ENCODE measurements around the gene RXRG.

The RXRG gene

DNA sequence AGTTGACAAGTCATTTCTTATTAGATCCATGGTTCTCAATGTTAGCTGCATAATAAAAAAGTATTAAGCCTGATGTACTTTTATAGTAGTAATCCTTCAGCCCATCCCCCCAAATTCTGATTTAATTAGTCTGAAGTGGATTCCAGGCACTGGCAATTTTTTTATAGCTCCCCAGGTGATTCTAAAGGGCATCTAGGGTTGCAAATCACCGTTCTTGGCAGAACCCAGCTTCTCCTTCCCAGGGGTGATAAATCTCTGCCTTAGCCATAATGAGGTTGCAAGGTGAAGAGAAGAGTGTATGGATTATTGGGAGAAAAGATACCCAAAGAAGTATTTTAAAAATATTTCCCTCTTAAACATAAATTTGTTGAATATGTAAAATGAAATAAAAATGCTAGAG, 43.0 kb upstream of the RXRG start:
- Histone ChIP-seq H3K4me1 (ENCODE audit: control insufficient read depth, low read length) (no peaks in the 10 kb centered on the region), H3K27ac (ENCODE audit: low read depth, low read length) (no peak overlapping the region), H3K9me3 (ENCODE audit: control insufficient read depth, insufficient read depth, low read length) (no peaks in the 10 kb centered on the region), H3K27me3 (ENCODE audit: control insufficient read depth, low read length) (peaks cover 4% of the 10 kb centered on the region; the same call in 1 of the 2 replicates), H3K4me3 (ENCODE audit: low read length) (no peak overlapping the region), H3K9me2 (replicated peaks; ENCODE audit: control insufficient read depth, low read length) (no peaks in the 10 kb centered on the region), H3K79me2 (ENCODE audit: control insufficient read depth, low read length) (no peaks in the 10 kb centered on the region), H3K4me2 (ENCODE audit: low read length) (no peak overlapping the region), H4K20me1 (ENCODE audit: control insufficient read depth, insufficient read depth, low read depth, low read length) (no peaks in the 10 kb centered on the region), H3K36me3 (ENCODE audit: control insufficient read depth, low read length) (no peaks in the 10 kb centered on the region), H3F3A (ENCODE audit: control insufficient read depth, insufficient read depth) (no peaks in the 10 kb centered on the region)
- TF ChIP-seq, protein P1, sequence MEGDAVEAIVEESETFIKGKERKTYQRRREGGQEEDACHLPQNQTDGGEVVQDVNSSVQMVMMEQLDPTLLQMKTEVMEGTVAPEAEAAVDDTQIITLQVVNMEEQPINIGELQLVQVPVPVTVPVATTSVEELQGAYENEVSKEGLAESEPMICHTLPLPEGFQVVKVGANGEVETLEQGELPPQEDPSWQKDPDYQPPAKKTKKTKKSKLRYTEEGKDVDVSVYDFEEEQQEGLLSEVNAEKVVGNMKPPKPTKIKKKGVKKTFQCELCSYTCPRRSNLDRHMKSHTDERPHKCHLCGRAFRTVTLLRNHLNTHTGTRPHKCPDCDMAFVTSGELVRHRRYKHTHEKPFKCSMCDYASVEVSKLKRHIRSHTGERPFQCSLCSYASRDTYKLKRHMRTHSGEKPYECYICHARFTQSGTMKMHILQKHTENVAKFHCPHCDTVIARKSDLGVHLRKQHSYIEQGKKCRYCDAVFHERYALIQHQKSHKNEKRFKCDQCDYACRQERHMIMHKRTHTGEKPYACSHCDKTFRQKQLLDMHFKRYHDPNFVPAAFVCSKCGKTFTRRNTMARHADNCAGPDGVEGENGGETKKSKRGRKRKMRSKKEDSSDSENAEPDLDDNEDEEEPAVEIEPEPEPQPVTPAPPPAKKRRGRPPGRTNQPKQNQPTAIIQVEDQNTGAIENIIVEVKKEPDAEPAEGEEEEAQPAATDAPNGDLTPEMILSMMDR (IDR thresholded peaks at IDR 0.05; ENCODE audit: low read depth, low read length, poor library complexity, severe bottlenecking): no peak
- TF ChIP-seq EZH2phosphoT487 (IDR thresholded peaks at IDR 0.05; ENCODE audit: borderline replicate concordance, low read length): no peak

DNA sequence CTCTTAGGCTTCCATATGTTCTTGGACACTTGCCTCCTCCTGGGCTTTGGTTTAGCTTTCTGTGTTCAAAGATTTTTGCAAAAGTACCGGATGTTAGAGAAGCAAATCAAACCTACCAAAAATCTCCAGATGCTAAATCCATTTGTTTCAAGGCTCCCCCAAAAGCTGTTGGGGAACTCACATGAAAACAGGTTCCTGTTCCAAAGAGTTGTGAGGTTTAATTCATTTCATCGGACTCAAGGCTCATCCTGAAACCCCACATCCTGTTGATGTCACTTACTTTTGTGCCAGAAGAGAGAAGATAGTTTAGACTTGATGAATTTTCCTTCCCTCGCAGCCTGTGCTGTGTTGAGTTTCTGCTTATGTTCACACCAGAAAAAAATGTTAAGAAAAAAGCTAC, 41.7 kb upstream of the RXRG start:
- no peaks in the 10 kb centered on the region for H3K36me3 ChIP-seq (ENCODE audit: control insufficient read depth, low read length)
- no peak overlapping the region for H3K4me2 ChIP-seq (ENCODE audit: low read length)
- H3K4me3 ChIP-seq (ENCODE audit: low read length): no peak overlapping the region
- no peaks in the 10 kb centered on the region for H3F3A ChIP-seq (ENCODE audit: control insufficient read depth, insufficient read depth)
- H3K9me2 ChIP-seq (replicated peaks; ENCODE audit: control insufficient read depth, low read length): no peaks in the 10 kb centered on the region
- no peak for TF ChIP-seq EZH2phosphoT487 (IDR thresholded peaks at IDR 0.05; ENCODE audit: borderline replicate concordance, low read length)
- TF ChIP-seq, protein P1 (IDR thresholded peaks at IDR 0.05; ENCODE audit: low read depth, low read length, poor library complexity, severe bottlenecking): no peak
- no peaks in the 10 kb centered on the region for H3K79me2 ChIP-seq (ENCODE audit: control insufficient read depth, low read length)
- no peaks in the 10 kb centered on the region for H3K4me1 ChIP-seq (ENCODE audit: control insufficient read depth, low read length)
- H3K27me3 ChIP-seq (ENCODE audit: control insufficient read depth, low read length): peaks cover 4% of the 10 kb centered on the region; the same call in 1 of the 2 replicates
- no peaks in the 10 kb centered on the region for H4K20me1 ChIP-seq (ENCODE audit: control insufficient read depth, insufficient read depth, low read depth, low read length)
- no peak overlapping the region for H3K27ac ChIP-seq (ENCODE audit: low read depth, low read length)
- H3K9me3 ChIP-seq (ENCODE audit: control insufficient read depth, insufficient read depth, low read length): no peaks in the 10 kb centered on the region

DNA sequence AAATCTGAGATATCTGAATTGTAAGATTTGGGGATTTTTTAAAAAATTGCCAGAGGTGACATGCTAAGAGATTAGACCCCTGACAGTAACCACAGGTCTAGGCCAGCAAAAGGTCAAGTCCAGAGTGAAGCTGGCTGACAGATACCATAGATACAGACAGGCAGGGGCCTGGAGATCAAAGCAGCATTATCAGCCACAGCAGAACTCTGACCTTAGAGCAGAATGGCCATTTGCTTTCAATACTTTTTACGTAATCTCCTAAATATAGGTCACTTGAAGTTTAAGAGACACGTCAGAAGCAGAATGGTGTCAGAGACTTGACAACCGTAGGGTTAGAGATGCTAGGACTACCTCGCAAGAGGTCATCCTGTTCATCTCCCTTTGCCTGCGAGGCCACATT, 40.8 kb upstream of the RXRG start:
- no peaks in the 10 kb centered on the region for H3F3A ChIP-seq (ENCODE audit: control insufficient read depth, insufficient read depth)
- TF ChIP-seq, protein P1 (IDR thresholded peaks at IDR 0.05; ENCODE audit: low read depth, low read length, poor library complexity, severe bottlenecking): no peak
- no peak for TF ChIP-seq EZH2phosphoT487 (IDR thresholded peaks at IDR 0.05; ENCODE audit: borderline replicate concordance, low read length)

More for the DNA sequence above, 40.8 kb upstream of the RXRG start:
- H3K9me3 ChIP-seq (ENCODE audit: control insufficient read depth, insufficient read depth, low read length): no peaks in the 10 kb centered on the region
- H3K27ac ChIP-seq (ENCODE audit: low read depth, low read length): no peak overlapping the region
- H4K20me1 ChIP-seq (ENCODE audit: control insufficient read depth, insufficient read depth, low read depth, low read length): no peaks in the 10 kb centered on the region
- no peaks in the 10 kb centered on the region for H3K4me1 ChIP-seq (ENCODE audit: control insufficient read depth, low read length)
- H3K36me3 ChIP-seq (ENCODE audit: control insufficient read depth, low read length): no peaks in the 10 kb centered on the region
- H3K4me2 ChIP-seq (ENCODE audit: low read length): no peak overlapping the region
- no peaks in the 10 kb centered on the region for H3K79me2 ChIP-seq (ENCODE audit: control insufficient read depth, low read length)
- peaks cover 4% of the 10 kb centered on the region; the same call in 1 of the 2 replicates for H3K27me3 ChIP-seq (ENCODE audit: control insufficient read depth, low read length)
- H3K9me2 ChIP-seq (replicated peaks; ENCODE audit: control insufficient read depth, low read length): no peaks in the 10 kb centered on the region
- H3K4me3 ChIP-seq (ENCODE audit: low read length): no peak overlapping the region
